H9 (cell line): ENCODE data around the gene NUDCD2. TPM values are rescaled to one million over a fixed set of nuclear protein-coding genes. Genes with fewer than 3 reads are reported as not detected.
"Not testable (repeated sequence)": the region's sequence is repeated elsewhere in the genome, so short reads cannot be mapped to it uniquely, and the experiment has no call there.

Experiments
- DNase-seq: peaks from one replicate; pipeline ENCODE4 v3.0.0-alpha.2; 2017
- H2AFZ ChIP-seq: one replicate; pipeline ENCODE4 v1.6.1; 2013; ENCODE audit warnings: mild to moderate bottlenecking, low read length, control low read depth, moderate library complexity
- H2AK5ac ChIP-seq: 2 replicates; pipeline ENCODE4 v1.6.1; 2013; ENCODE audit warnings: low read length, control low read depth, mixed read lengths; ENCODE audit not compliant: insufficient read length
- H2BK120ac ChIP-seq: one replicate; pipeline ENCODE4 v1.6.1; 2013; ENCODE audit warnings: low read depth, mild to moderate bottlenecking, low read length, control low read depth, inconsistent platforms; ENCODE audit not compliant: poor library complexity, severe bottlenecking
- H2BK12ac ChIP-seq: 2 replicates; pipeline ENCODE4 v1.6.1; 2013; ENCODE audit warnings: low read length, control low read depth, mixed read lengths, low read depth; ENCODE audit not compliant: insufficient read length
- H2BK15ac ChIP-seq: 2 replicates; pipeline ENCODE4 v1.6.1; 2013; ENCODE audit warnings: low read depth, low read length, control low read depth
- H2BK20ac ChIP-seq: one replicate; pipeline ENCODE4 v1.6.1; 2013; ENCODE audit warnings: low read depth, mild to moderate bottlenecking, low read length, control low read depth, inconsistent platforms; ENCODE audit not compliant: poor library complexity, severe bottlenecking
- H2BK5ac ChIP-seq: 2 replicates; pipeline ENCODE4 v1.6.1; 2013; ENCODE audit warnings: low read length, control low read depth, mixed read lengths; ENCODE audit not compliant: insufficient read length
- H3K14ac ChIP-seq: 2 replicates; pipeline ENCODE4 v1.6.1; 2013; ENCODE audit warnings: low read length, control low read depth; ENCODE audit not compliant: insufficient read depth
- H3K18ac ChIP-seq: 2 replicates; pipeline ENCODE4 v1.6.1; 2013; ENCODE audit warnings: low read depth, mild to moderate bottlenecking, mixed read lengths, low read length, control low read depth; ENCODE audit not compliant: insufficient read length
- H3K23ac ChIP-seq: 2 replicates; pipeline ENCODE4 v1.6.1; 2013; ENCODE audit warnings: low read length, control low read depth, mixed read lengths, low read depth; ENCODE audit not compliant: insufficient read length
- H3K23me2 ChIP-seq: 2 replicates; pipeline ENCODE4 v1.6.1; 2013; ENCODE audit warnings: low read depth, mild to moderate bottlenecking, mixed read lengths, low read length, control low read depth; ENCODE audit not compliant: insufficient read length, poor library complexity, severe bottlenecking
- H3K27ac ChIP-seq: 2 replicates; pipeline ENCODE4 v1.5.1; 2013; ENCODE audit warnings: low read length, control low read depth, mixed read lengths, low read depth; ENCODE audit not compliant: insufficient read length
- H3K27me3 ChIP-seq: 2 replicates; pipeline ENCODE4 v1.6.1; 2013; ENCODE audit warnings: low read length, control low read depth, inconsistent platforms; ENCODE audit not compliant: insufficient read depth
- H3K4ac ChIP-seq: 2 replicates; pipeline ENCODE4 v1.6.1; 2013; ENCODE audit warnings: low read depth, mild to moderate bottlenecking, control low read depth, inconsistent platforms, low read length, moderate library complexity
- H3K4me1 ChIP-seq: 2 replicates; pipeline ENCODE4 v1.6.1; 2013; ENCODE audit warnings: low read length, control low read depth, inconsistent platforms; ENCODE audit not compliant: insufficient read depth
- H3K4me2 ChIP-seq: 2 replicates; pipeline ENCODE4 v1.6.1; 2013; ENCODE audit warnings: low read length, control low read depth, mixed read lengths; ENCODE audit not compliant: insufficient read length, insufficient read depth
- H3K56ac ChIP-seq: 2 replicates; pipeline ENCODE4 v1.6.1; 2013; ENCODE audit warnings: low read depth, mild to moderate bottlenecking, mixed read lengths, low read length, control low read depth; ENCODE audit not compliant: insufficient read length
- H3K79me1 ChIP-seq: 2 replicates; pipeline ENCODE4 v1.6.1; 2013; ENCODE audit warnings: low read depth, mild to moderate bottlenecking, moderate library complexity, low read length, control low read depth, inconsistent platforms; ENCODE audit not compliant: insufficient read depth, poor library complexity, severe bottlenecking
- H3K79me2 ChIP-seq: 2 replicates; pipeline ENCODE4 v1.6.1; 2013; ENCODE audit warnings: low read length, control low read depth, inconsistent platforms; ENCODE audit not compliant: insufficient read depth
- H3K9ac ChIP-seq: 2 replicates; pipeline ENCODE4 v1.6.1; 2013; ENCODE audit warnings: low read length, control low read depth, mixed read lengths; ENCODE audit not compliant: insufficient read length; ENCODE audit errors: extremely low read depth
- H3K9me3 ChIP-seq: one replicate; pipeline ENCODE4 v1.6.1; 2013; ENCODE audit warnings: low read depth, low read length, inconsistent platforms; ENCODE audit not compliant: control insufficient read depth
- H3T11ph ChIP-seq: one replicate; pipeline ENCODE4 v1.6.1; 2013; ENCODE audit warnings: mild to moderate bottlenecking, low read length, control low read depth, inconsistent platforms
- H4K20me1 ChIP-seq: one replicate; pipeline ENCODE4 v1.6.1; 2013; ENCODE audit not compliant: control insufficient read depth, insufficient read length, insufficient read depth
- H4K5ac ChIP-seq: 2 replicates; pipeline ENCODE4 v1.6.1; 2013; ENCODE audit warnings: low read depth, mild to moderate bottlenecking, mixed read lengths, low read length, control low read depth; ENCODE audit not compliant: insufficient read length
- H4K8ac ChIP-seq: replicated peaks from 2 replicates; pipeline ENCODE4 v1.6.1; 2013; ENCODE audit warnings: low read length, control low read depth, mixed read lengths, low read depth; ENCODE audit not compliant: insufficient read length
- H4K91ac ChIP-seq: 2 replicates; pipeline ENCODE4 v1.6.1; 2013; ENCODE audit warnings: low read depth, mild to moderate bottlenecking, moderate library complexity, mixed read lengths, low read length, control low read depth; ENCODE audit not compliant: insufficient read length
- H3K27ac Mint-ChIP-seq, 3 experiments: 2 replicates in 2 of 3; 3 replicates in 1 of 3; pipeline ENCODE4 v1.8.0; 2020 to 2021; ENCODE audit warnings: mixed read lengths in 3 of 3, mild to moderate bottlenecking in 1 of 3, moderate library complexity in 1 of 3
- H3K27me3 Mint-ChIP-seq: 2 replicates; pipeline ENCODE4 v1.8.0; 2021; ENCODE audit warnings: low read depth, mild to moderate bottlenecking, moderate library complexity, mixed read lengths
- H3K36me3 Mint-ChIP-seq, 3 experiments: 2 replicates in 2 of 3; 3 replicates in 1 of 3; pipeline ENCODE4 v1.8.0; 2020 to 2021; ENCODE audit warnings: low read depth in 3 of 3, mixed read lengths in 3 of 3; ENCODE audit not compliant: insufficient read depth in 1 of 3
- H3K4me1 Mint-ChIP-seq, 2 experiments: 2 replicates each; pipeline ENCODE4 v1.8.0; 2020; ENCODE audit warnings: mixed read lengths in 2 of 2
- H3K4me3 Mint-ChIP-seq, 2 experiments: 2 replicates in 1 of 2; 3 replicates in 1 of 2; pipeline ENCODE4 v1.8.0; 2020 to 2021; ENCODE audit warnings: mild to moderate bottlenecking in 2 of 2, mixed read lengths in 2 of 2, moderate library complexity in 1 of 2
- H3K9me3 Mint-ChIP-seq, 2 experiments: 2 replicates in 1 of 2; 3 replicates in 1 of 2; pipeline ENCODE4 v1.8.0; 2020; ENCODE audit warnings: mild to moderate bottlenecking in 2 of 2, mixed read lengths in 2 of 2, moderate library complexity in 1 of 2
- whole genome bisulfite sequencing: extraction: QIAGEN DNeasy Blood & Tissue Kit; methylation state at CpG from one replicate; pipeline ENCODE4 v1.1.7; 2013; ENCODE audit warnings: missing lambda C conversion rate, low lambda C conversion rate, mixed read lengths; ENCODE audit not compliant: insufficient read length; ENCODE audit errors: extremely low coverage; 5-methylcytosine and 5-hydroxymethylcytosine counted together
- total RNA-seq: library from RNA; stranded (reverse); gene quantifications from 2 replicates; pipeline ENCODE4 v1.2.1, GENCODE V29; 2021
- TF ChIP-seq, protein P1 (sequence below): fragments of 200-600 bp; sonication (generic); conservative IDR thresholded peaks from 3 replicates; pipeline ENCODE4 v1.8.0; 2021; ENCODE audit warnings: antibody characterized with exemption, mild to moderate bottlenecking

NUDCD2 gene
- total RNA-seq, 1 experiment from 2014 or later: 42.2 TPM

DNA sequence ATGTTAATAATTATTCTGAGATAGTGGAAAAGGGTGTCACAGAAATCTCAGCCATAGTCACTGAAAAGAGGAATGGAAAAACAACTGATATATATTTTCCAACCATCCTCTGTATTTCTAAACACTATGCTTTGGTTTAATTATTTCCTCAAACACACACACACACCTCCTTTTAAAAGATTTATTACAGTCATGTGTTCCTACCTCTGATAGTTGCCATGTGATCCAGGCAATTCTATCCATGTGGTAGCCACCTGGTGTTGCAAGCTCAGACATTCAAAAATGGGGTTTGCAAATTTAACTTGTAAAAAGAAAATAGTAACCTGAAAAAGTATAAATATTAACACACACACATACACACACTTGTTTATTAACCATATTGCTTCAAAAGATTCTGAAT is 62.5 kb downstream of the NUDCD2 start:
- peaks cover 5 to 8% of the 10 kb centered on the region in 2 experiments; a peak in 3 of 5 replicates for H3K9me3 Mint-ChIP-seq
- H2AK5ac ChIP-seq: no peak overlapping the region
- H3K56ac ChIP-seq: no peak overlapping the region
- no peak overlapping the region for H4K5ac ChIP-seq
- no peak overlapping the region for H3K4ac ChIP-seq
- H3K4me1 ChIP-seq: no peaks in the 10 kb centered on the region
- no peaks in the 10 kb centered on the region for H3K9me3 ChIP-seq
- no peaks in the 10 kb centered on the region for H3K23me2 ChIP-seq
- H3K18ac ChIP-seq: no peak overlapping the region
- no peak overlapping the region for H4K91ac ChIP-seq
- peaks cover 0 to 8% (median 0%) of the 10 kb centered on the region in 3 experiments; a peak in 3 of 7 replicates for H3K36me3 Mint-ChIP-seq
- no peak overlapping the region for H3K4me2 ChIP-seq
- no peak overlapping the region for H3K9ac ChIP-seq
- no peak overlapping the region for H2BK5ac ChIP-seq
- no peak overlapping the region for H2BK15ac ChIP-seq
- H3K27ac ChIP-seq: no peak overlapping the region
- no peak overlapping the region for H3K14ac ChIP-seq
- H3K79me1 ChIP-seq: no peaks in the 10 kb centered on the region
- no peaks in the 10 kb centered on the region for H3K27me3 Mint-ChIP-seq
- H3K23ac ChIP-seq: no peak overlapping the region
- H3K27ac Mint-ChIP-seq: no peak overlapping the region
- no peak overlapping the region for H2AFZ ChIP-seq
- no peak overlapping the region for H4K8ac ChIP-seq
- no peaks in the 10 kb centered on the region for H3K79me2 ChIP-seq
- H3T11ph ChIP-seq: no peak overlapping the region
- DNase-seq: no peak
- no peaks in the 10 kb centered on the region for H3K4me1 Mint-ChIP-seq
- no peaks in the 10 kb centered on the region for H4K20me1 ChIP-seq
- H2BK120ac ChIP-seq: no peak overlapping the region
- no peak overlapping the region for H3K4me3 Mint-ChIP-seq
- TF ChIP-seq, protein P1, sequence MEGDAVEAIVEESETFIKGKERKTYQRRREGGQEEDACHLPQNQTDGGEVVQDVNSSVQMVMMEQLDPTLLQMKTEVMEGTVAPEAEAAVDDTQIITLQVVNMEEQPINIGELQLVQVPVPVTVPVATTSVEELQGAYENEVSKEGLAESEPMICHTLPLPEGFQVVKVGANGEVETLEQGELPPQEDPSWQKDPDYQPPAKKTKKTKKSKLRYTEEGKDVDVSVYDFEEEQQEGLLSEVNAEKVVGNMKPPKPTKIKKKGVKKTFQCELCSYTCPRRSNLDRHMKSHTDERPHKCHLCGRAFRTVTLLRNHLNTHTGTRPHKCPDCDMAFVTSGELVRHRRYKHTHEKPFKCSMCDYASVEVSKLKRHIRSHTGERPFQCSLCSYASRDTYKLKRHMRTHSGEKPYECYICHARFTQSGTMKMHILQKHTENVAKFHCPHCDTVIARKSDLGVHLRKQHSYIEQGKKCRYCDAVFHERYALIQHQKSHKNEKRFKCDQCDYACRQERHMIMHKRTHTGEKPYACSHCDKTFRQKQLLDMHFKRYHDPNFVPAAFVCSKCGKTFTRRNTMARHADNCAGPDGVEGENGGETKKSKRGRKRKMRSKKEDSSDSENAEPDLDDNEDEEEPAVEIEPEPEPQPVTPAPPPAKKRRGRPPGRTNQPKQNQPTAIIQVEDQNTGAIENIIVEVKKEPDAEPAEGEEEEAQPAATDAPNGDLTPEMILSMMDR: no peak
- no peaks in the 10 kb centered on the region for H3K27me3 ChIP-seq
- no peak overlapping the region for H2BK12ac ChIP-seq
- no peak overlapping the region for H2BK20ac ChIP-seq

DNA sequence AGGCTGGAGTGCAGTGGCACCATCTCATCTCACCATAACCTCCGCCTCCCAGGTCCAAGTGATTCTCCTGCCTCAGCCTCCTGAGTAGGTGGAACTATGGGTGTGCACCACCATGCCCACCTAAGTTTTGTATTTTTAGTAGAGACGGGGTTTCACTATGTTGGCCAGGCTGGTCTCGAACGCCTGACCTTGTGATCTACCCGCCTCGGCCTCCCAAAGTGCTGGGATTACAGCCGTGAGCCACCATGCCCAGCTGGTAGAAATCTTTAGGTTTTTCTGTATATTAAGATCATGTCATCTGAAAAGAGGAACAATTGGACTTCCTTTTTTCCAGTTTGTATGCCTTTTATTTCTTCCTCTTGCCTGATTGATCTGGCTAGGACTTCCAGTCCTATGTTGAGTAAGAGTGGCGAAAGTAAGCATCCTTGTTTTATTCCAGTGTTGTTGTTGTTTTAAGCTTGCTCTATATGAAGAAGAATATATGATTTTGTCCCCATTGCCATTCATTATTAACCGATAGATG is 63.0 kb downstream of the NUDCD2 start:
- not testable (repeated sequence) for H4K5ac ChIP-seq, H3K9ac ChIP-seq, H3K9me3 ChIP-seq, DNase-seq, H3T11ph ChIP-seq, H2BK20ac ChIP-seq, H3K23ac ChIP-seq, H3K27me3 ChIP-seq, H3K4ac ChIP-seq, H2BK12ac ChIP-seq, H2AK5ac ChIP-seq, H2BK5ac ChIP-seq, H3K23me2 ChIP-seq, H3K4me2 ChIP-seq, H3K4me1 Mint-ChIP-seq, H4K20me1 ChIP-seq, H3K36me3 Mint-ChIP-seq, H3K18ac ChIP-seq, H3K79me2 ChIP-seq, H4K8ac ChIP-seq, H2BK15ac ChIP-seq, H3K27ac ChIP-seq, H3K56ac ChIP-seq, H2AFZ ChIP-seq, H3K27me3 Mint-ChIP-seq, H2BK120ac ChIP-seq, H3K9me3 Mint-ChIP-seq, H3K27ac Mint-ChIP-seq, H4K91ac ChIP-seq, H3K4me3 Mint-ChIP-seq, H3K14ac ChIP-seq, H3K4me1 ChIP-seq, H3K79me1 ChIP-seq
- no CpG with 5 or more reads among the region's 9 CpGs for WGBS
